Activated gamma-delta T cell treated with anti-CD3 and anti-CD28 coated beads, Interleukin-2, amount 50 U/mL, for 16 hours (primary cell): ENCODE data around the gene CDNF.

Experiments
- DNase-seq: peaks from one replicate; pipeline ENCODE4 v3.0.0-alpha.2; 2020; ENCODE audit warnings: low read depth

Gene CDNF

GRCh38 chr10:14787938-14788337, 49.9 kb downstream of the CDNF start:
- DNase-seq: no peak

DNA sequence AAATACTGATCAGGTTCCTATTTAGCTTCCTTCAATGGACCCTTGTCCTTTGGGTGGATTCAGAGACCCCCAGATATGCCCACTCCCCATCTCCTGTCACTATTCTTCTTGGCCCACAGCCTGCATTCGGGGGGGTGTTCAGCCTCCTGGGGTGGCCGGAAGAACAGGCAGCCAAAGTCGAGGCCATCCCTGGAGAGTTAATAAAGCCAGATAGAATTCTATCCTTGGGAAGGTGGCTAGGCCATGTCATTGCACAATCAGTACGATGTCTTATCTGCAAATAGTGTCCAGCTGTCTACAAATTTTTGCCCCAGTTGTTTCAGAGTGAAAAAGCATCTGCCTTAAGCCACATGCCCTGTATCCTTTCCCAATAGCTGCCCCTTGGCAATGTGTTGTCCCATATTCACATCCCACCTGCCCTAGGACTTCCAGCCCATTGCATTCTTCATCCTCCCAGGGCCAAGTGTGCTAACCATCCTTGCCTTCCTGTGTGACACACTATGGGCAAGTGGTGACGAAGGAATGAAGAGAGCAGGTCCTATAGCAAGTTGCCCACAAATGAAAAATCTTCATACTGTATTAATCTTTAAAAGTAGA, 53.3 kb downstream of the CDNF start:
- no peak for DNase-seq

DNA sequence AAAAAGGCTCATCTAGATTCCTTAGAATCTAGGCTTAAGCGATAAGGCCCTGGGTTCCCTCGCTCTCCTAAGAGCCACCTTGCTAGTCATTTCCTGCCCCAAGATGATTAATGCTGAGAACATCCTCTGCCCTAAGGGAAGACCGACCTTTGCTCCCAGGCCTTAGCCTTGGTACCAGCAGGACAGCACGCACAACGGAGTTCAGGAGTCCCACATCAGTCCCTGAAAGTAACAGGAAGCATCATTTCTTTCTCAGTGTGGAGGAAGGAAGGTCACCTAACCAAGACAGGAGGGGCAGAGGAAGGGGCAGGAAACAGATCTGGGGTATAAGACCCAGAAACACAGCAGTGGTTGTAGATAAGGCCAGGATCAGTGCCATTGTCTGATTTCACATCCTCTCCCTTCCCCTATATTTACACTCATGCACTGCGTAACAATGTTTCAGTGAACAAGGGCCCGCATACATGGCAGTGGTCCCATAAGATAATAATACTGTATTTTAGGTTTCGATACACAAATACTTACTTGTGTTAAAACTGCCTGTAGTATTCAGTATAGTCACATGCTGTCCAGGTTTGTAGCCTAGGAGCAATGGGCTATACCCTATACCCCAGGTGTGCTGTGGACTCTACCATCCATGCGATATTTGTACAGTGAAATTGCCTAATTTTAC, 55.0 kb downstream of the CDNF start:
- DNase-seq: no peak

DNA sequence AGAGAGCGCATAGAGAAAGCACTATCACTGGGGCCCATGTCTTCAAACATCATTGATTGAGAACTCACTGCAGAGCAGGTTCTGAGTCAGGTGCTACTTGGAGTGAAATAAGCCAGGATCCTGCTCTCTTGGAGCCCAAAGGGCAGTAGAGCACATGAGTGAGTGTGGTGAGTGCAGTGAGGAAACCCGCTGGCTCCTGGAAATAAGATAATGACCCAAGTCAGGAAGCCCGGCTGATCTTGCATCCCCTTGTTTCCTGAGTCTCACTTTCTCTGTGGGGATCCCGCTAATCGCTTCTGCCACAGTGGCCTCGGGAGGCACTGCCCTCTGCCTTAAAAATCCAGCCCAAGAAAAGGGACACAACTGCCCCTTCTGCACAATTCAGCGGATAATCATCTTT, 56.1 kb downstream of the CDNF start:
- no peak for DNase-seq

DNA sequence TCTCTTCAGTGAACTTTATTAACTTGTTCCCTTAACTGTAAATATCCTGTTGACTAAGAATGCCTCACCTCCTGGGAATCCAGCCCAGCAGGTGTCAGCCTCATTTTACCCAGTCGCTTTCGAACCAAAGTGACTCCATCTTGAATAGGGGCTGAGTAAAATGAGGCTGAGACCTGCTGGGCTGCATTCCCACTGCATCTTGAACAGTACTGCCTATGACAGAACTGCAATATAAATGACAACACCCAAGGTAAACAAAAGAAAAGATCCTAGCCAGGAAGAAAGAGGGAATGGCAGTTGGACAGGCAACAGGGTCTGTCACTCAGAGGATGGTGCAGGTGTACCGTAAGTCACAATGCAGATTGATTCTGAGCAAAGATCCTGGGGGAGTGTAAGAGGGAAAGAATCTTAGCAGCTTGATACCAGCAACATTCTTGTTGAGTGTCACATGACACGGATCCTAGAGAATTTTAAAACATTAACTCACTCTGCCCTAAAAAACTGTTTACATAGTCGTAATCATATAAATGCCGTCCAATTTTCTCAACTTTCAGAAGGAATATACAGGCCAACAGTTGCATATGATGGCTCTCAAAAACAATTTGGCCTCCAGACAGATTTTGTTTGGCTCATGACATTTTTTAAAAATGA, 58.7 kb downstream of the CDNF start:
- DNase-seq: no peak

DNA sequence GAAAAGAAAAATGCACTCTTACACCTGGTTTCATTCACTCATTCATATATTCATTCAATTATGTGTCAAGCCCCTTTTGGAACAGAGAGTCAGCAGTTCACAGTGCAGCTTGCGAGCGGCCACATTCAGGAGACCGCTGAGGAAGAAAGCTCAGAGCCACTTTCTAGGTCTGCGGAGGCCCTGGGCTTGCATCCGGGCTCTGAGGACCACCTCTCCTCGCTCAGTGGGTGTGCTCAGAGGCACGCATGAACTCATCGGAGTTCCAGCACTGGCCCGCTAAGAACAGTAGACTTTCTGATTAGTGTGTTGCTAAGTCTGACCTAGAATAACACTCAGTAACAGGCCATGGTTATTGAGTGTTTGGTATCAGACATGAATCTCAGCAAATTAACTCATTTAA, 61.3 kb downstream of the CDNF start:
- DNase-seq: no peak

DNA sequence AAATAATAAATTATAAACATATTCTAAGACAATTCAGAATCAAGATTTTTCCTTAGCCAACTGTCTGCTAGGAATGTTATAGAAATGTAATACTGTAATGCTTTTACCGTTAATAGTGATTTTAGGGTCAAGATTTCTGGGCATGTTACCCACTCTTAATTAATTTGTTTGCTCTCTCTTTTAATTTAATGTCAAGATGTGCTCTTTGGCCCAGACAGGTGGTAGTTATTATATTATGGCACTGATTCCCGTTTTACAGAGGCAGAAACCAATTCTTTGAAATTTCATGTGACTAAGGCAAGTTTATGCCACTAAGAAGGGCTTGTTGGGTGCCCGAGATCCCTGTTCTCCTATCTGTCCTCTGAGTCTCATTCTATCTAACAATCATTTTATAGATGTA, 62.2 kb downstream of the CDNF start:
- no peak for DNase-seq

DNA sequence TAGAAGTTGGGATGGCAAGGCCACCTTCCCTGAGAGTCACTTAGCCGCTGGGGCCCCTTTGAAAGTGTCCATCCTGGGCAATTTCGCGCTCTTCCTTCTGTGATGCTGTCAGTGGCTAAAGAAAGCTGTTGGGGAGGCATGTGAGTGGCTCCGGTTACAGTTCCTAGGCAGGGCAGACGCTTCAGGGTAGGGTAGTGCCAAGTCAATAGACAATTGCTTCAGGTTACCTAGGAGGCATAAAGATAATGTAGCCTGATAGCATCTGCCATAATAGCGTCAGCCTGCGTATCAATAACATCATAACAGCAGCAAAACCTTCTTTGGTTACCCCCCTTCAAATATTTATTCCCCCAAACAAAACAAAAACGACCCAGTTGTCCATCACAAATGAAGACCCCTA, 63.0 kb downstream of the CDNF start, which contains the start of gene FAM107B:
Gene FAM107B, minus strand, starts transcription at position 101 of the 400 bp plus-strand sequence. CDS start 234 bp downstream, outside the sequence.
- DNase-seq: no peak

DNA sequence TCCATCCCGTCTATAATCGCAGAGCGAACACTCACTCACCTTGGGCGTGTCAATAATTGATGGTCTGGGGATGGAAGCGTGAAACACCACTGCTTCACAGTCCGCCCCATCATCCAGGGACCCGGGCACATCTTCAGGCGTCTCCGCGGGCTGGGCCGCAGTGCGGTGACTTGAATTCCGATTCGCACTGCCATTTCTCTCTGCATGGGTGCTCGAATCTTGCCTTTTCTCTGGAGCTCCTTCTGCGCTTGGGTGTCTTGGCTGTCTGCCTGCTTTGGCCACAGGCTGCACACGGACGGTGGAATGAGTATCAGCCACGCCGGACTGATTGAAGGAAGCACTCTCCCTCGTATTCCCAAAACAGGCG, 63.6 kb downstream of the CDNF start:
- DNase-seq: no peak

- no peak for DNase-seq
Measured at GRCh38 chr10:14773551-14774213, 64.2 kb downstream of the CDNF start.

GRCh38 chr10:14772399-14772798, 65.4 kb downstream of the CDNF start:
- no peak for DNase-seq

GRCh38 chr10:14770927-14771326, 66.9 kb downstream of the CDNF start:
- DNase-seq: no peak
